HepG2 (cell line): Measurements from ENCODE around the gene DCLK1. TPM values are rescaled to one million over a fixed set of nuclear protein-coding genes. Genes with fewer than 3 reads are reported as not detected.

Experiments used
- ATAC-seq: fragments of 200-7000 bp; cut with Tn5 transposase; 3 replicates; pipeline ENCODE4 v1.9.1; 2020; ENCODE audit warnings: mild to moderate bottlenecking, moderate library complexity
- BruUV-seq: library from RNA; stranded (reverse); fragments of 400-500 nt; replicated peaks from 2 replicates; lab custom pipeline; 2021; lab: Mats Ljungman, UMichigan
- CTCF ChIA-PET: fragments of 300-600 bp; formaldehyde crosslinking; extraction: SDS; loops from one replicate; lab custom pipeline; 2021; ENCODE audit warnings: low total read pairs, inconsistent platforms, low intra/inter-chr PET ratio; lab: Yijun Ruan, JAX
- POLR2A ChIA-PET: fragments of 350-600 bp; sonication (Branson Sonifier 250); formaldehyde crosslinking; loops from one replicate; lab custom pipeline; 2020; ENCODE audit warnings: antibody characterized with exemption, inconsistent platforms; lab: Yijun Ruan, JAX
- DNase-seq: peaks from one replicate; pipeline ENCODE4 v3.0.0-alpha.2; 2015; ENCODE audit warnings: low spot score
- FAIRE-seq: peaks from 3 replicates; lab custom pipeline; 2011; peaks lifted over from hg19 to GRCh38; lab: Jason Lieb, UNC
- H2AFZ ChIP-seq: one replicate; pipeline ENCODE4 v1.6.1; 2011; ENCODE audit warnings: low read length, inconsistent platforms
- H3K27ac ChIP-seq: fragments of 300-600 bp; 3 replicates; pipeline ENCODE4 v1.8.0; 2011; ENCODE audit warnings: mixed run types, mild to moderate bottlenecking, mixed read lengths, low read length, inconsistent platforms; ENCODE audit not compliant: insufficient read depth; ENCODE audit errors: extremely low read length
- H3K27me3 ChIP-seq, 2 experiments: fragments of 200-600 bp in 1 of 2; 2 replicates in 1 of 2; 3 replicates in 1 of 2; pipeline versions ENCODE4 v1.6.0 to v1.8.0; 2011; ENCODE audit warnings: low read length in 2 of 2, mild to moderate bottlenecking in 2 of 2, moderate library complexity in 2 of 2, inconsistent platforms in 1 of 2; ENCODE audit not compliant: insufficient read depth in 2 of 2, control insufficient read depth in 1 of 2
- H3K36me3 ChIP-seq, 2 experiments: fragments of 200-600 bp in 1 of 2; replicated peaks in 1 of 2; 2 replicates in 1 of 2; 3 replicates in 1 of 2; pipeline versions ENCODE4 v1.5.1 to v1.8.0; 2011; ENCODE audit warnings: low read length in 2 of 2, inconsistent platforms in 1 of 2; ENCODE audit not compliant: insufficient read depth in 2 of 2, control insufficient read depth in 1 of 2
- H3K4me1 ChIP-seq: 2 replicates; pipeline ENCODE4 v1.5.1; 2012; ENCODE audit warnings: low read length, inconsistent platforms; ENCODE audit not compliant: insufficient read depth
- H3K4me2 ChIP-seq: 2 replicates; pipeline ENCODE4 v1.6.0; 2011; ENCODE audit warnings: low read depth, low read length, inconsistent platforms
- H3K4me3 ChIP-seq, 3 experiments: fragments of 200-600 bp in 1 of 3; sonication (generic), shearing (Covaris generic) in 1 of 3; replicated peaks in 1 of 3; 2 replicates each; pipeline ENCODE4 v1.5.1; 2011 to 2016; ENCODE audit warnings: low read length in 3 of 3, inconsistent platforms in 2 of 3, low read depth in 2 of 3, mild to moderate bottlenecking in 2 of 3, control low read depth in 1 of 3, mixed read lengths in 1 of 3; ENCODE audit not compliant: insufficient read depth in 1 of 3
- H3K79me2 ChIP-seq: one replicate; pipeline ENCODE4 v1.6.1; 2011; ENCODE audit warnings: low read length, inconsistent platforms; ENCODE audit not compliant: insufficient read depth
- H3K9ac ChIP-seq: 2 replicates; pipeline ENCODE4 v1.6.0; 2011; ENCODE audit warnings: mild to moderate bottlenecking, low read depth, low read length, inconsistent platforms; ENCODE audit not compliant: insufficient read depth
- H3K9me3 ChIP-seq: 2 replicates; pipeline ENCODE4 v1.5.1; 2012; ENCODE audit warnings: mild to moderate bottlenecking, low read length
- H4K20me1 ChIP-seq: 2 replicates; pipeline ENCODE4 v1.6.0; 2011; ENCODE audit warnings: inconsistent platforms, mild to moderate bottlenecking, low read length, moderate library complexity; ENCODE audit not compliant: insufficient read depth
- ATF1 ChIP-seq: IDR thresholded peaks from 2 replicates; pipeline ENCODE4 v1.6.1; 2016; ENCODE audit warnings: mild to moderate bottlenecking, control low read depth
- CREB1 ChIP-seq, 2 experiments: fragments of 450-650 bp in 1 of 2; IDR thresholded peaks; 2 replicates each; pipeline ENCODE4 v1.6.1; 2016 to 2017; ENCODE audit warnings: control low read depth in 1 of 2, mild to moderate bottlenecking in 1 of 2, missing compliant biosample characterization in 1 of 2, missing genetic modification characterization in 1 of 2
- GLI4 ChIP-seq: sonication (generic); formaldehyde crosslinking; IDR thresholded peaks from 2 replicates; pipeline ENCODE4 v1.5.1; 2020; ENCODE audit warnings: missing genetic modification reagents, mild to moderate bottlenecking, moderate library complexity, borderline replicate concordance
- PHB2 ChIP-seq: fragments of 450-650 bp; IDR thresholded peaks from 2 replicates; pipeline ENCODE4 v1.6.1; 2018; ENCODE audit not compliant: partially characterized antibody
- RCOR2 ChIP-seq: IDR thresholded peaks from 2 replicates; pipeline ENCODE4 v1.6.1; 2016; ENCODE audit warnings: missing biosample characterization, missing genetic modification reagents
- ZFAT ChIP-seq: sonication (generic); formaldehyde crosslinking; conservative IDR thresholded peaks from 2 replicates; pipeline ENCODE4 v1.8.1; 2023; ENCODE audit warnings: missing genetic modification reagents, inconsistent platforms
- ZFP36 ChIP-seq: fragments of 150-350 bp; IDR thresholded peaks from 2 replicates; pipeline ENCODE4 v1.6.1; 2018; ENCODE audit warnings: borderline replicate concordance, low read length, low read depth; ENCODE audit not compliant: partially characterized antibody
- ZNF101 ChIP-seq: sonication (generic); formaldehyde crosslinking; IDR thresholded peaks from 2 replicates; pipeline ENCODE4 v1.4.0; 2020; ENCODE audit warnings: mild to moderate bottlenecking, low read depth, missing genetic modification reagents, borderline replicate concordance
- ZNF570 ChIP-seq: sonication (generic); formaldehyde crosslinking; IDR thresholded peaks from 2 replicates; pipeline ENCODE4 v1.4.0; 2020; ENCODE audit warnings: mild to moderate bottlenecking, missing genetic modification reagents, borderline replicate concordance
- ZNF598 ChIP-seq: sonication (generic); formaldehyde crosslinking; IDR thresholded peaks from 2 replicates; pipeline ENCODE4 v1.5.1; 2020; ENCODE audit warnings: mild to moderate bottlenecking, missing genetic modification reagents, borderline replicate concordance
- ZNF761 ChIP-seq: sonication (generic); formaldehyde crosslinking; conservative IDR thresholded peaks from 2 replicates; pipeline ENCODE4 v1.4.0; 2020; ENCODE audit warnings: mild to moderate bottlenecking, missing genetic modification reagents
- ZNF782 ChIP-seq: sonication (generic); formaldehyde crosslinking; IDR thresholded peaks from 2 replicates; pipeline ENCODE4 v1.4.0; 2020; ENCODE audit warnings: missing genetic modification reagents, mild to moderate bottlenecking, borderline replicate concordance
- WGBS: methylation state at CpG from one replicate; pipeline ENCODE4 v1.1.6; 2017; ENCODE audit warnings: low lambda C conversion rate; 5-methylcytosine and 5-hydroxymethylcytosine counted together
- in situ Hi-C: cut with HindIII; loops from 2 replicates; pipeline ENCODE4 v1.10.0; 2017; ENCODE audit warnings: low pct_unique_long_range_greater_than_20kb; ENCODE audit not compliant: extremely low pct_ligation_motif_present
- intact Hi-C: fragments of 100-400 bp; cut with micrococcal nuclease; formaldehyde crosslinking; loops from one replicate; pipeline ENCODE4 v1.10.0; 2022; ENCODE audit not compliant: unreplicated experiment
- polyA plus RNA-seq, 8 experiments: library from polyadenylated mRNA; depleted of rRNA in 3 of 8; stranded (reverse) in 7 of 8; unstranded in 1 of 8; fragments of >200 nt; fragmentation: Illumina TruSeq in 4 of 8; extraction: Trizol in 4 of 8; gene quantifications; 2 replicates each; pipeline versions ENCODE4 v1.2.1 to v1.2.3, GENCODE V29; 2011 to 2016; ENCODE audit warnings: low read depth in 4 of 8, missing spikeins in 1 of 8, mixed read lengths in 1 of 8; ENCODE audit not compliant: insufficient read depth in 1 of 8
- total RNA-seq, 5 experiments: library from RNA; depleted of rRNA; stranded (reverse); fragments of >200 nt; fragmentation: Illumina TruSeq; extraction: Trizol; gene quantifications; 2 replicates each; pipeline ENCODE4 v1.2.3, GENCODE V29; 2016; ENCODE audit warnings: low read depth in 1 of 5
- TF ChIP-seq, protein P1 (sequence below): sonication (generic); formaldehyde crosslinking; IDR thresholded peaks from 2 replicates; pipeline ENCODE4 v1.5.0; 2020; ENCODE audit warnings: missing genetic modification reagents, mild to moderate bottlenecking, borderline replicate concordance
- TF ChIP-seq, protein P2 (sequence below): sonication (generic); formaldehyde crosslinking; IDR thresholded peaks from 2 replicates; pipeline ENCODE4 v1.4.0; 2020; ENCODE audit warnings: missing genetic modification reagents, borderline replicate concordance

DCLK1 gene
- total and polyA plus RNA-seq, 2 of the 13 experiments (the other 11 are each of a cell fraction or from before 2014, with no cell fraction given), result not detected

DNA sequence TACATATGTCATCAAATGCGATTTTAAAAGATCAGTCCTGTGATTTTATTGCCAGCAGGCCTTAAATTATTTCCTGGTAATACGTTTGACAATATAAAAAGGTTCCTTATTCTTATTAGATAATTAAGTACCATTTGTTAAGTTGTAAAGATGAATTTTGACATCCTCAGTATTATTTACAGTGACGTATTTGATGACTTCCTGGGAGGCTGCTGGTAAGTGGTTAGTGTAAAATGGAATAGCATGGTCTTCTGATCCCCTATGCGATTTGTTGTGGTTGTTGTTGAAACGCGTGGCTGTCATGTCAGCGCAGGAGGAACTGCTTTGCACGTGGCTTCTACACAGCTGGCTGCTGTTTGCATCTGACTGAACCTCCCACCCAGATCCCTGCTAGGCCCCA lies 99.7 kb downstream of the DCLK1 start:
- in situ Hi-C loops (no loop called here), intact Hi-C loops (no loop called here)
- CTCF ChIA-PET, result no interaction called here

DNA sequence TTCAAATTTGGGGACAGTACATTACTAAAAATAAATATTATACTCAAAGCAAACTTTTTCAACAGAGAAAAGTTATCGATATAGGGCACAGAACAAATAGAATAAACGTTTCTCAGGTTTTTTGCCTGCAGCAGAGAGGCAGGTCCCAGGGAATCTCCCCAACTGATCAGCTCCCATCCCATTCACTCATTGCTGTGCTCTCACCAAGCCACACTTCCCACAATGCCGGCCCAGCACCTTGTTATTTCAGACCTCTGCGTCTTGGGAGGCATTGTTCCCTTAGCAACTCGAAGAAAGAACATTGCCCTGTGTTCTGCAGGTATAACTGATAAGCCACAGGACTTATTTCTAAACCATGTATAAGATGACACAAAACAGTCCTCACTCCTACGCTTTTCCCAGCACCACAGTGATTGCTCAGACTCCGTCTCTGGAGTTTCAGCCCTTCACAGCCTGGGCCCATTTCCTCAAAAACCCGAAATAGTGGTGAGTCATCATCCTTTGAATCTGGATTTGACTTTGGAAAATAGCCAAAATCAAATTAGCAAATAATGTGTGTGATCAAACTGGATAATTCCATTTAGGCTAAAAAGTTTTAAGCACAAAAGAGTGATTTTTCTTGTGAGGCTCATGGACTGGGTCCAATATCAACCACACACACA lies 100.4 kb downstream of the DCLK1 start:
- no peak for FAIRE-seq
- H4K20me1 ChIP-seq, result no peaks in the 10 kb centered on the region
- H3K27me3 ChIP-seq, result peaks cover 0 to 8% of the 10 kb centered on the region in 2 experiments; a peak in 1 of 5 replicates
- H3K9ac ChIP-seq, result no peak overlapping the region
- TF ChIP-seq PHB2 (no peak), RCOR2 (no peak), ZNF598 (CRISPR knock-in tag) (no peak), ZNF570 (no peak), GLI4 (no peak), ATF1 (no peak), ZNF761 (CRISPR knock-in tag) (no peak), ZFP36 (no peak), ZNF782 (CRISPR knock-in tag) (no peak), ZFAT (CRISPR knock-in tag) (no peak)
- TF ChIP-seq, protein P1, sequence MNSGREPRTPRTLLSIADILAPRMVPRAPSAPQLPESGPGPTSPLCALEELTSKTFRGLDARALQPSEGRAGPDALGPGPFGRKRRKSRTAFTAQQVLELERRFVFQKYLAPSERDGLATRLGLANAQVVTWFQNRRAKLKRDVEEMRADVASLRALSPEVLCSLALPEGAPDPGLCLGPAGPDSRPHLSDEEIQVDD (CRISPR knock-in tag), result no peak
- TF ChIP-seq, protein P2, sequence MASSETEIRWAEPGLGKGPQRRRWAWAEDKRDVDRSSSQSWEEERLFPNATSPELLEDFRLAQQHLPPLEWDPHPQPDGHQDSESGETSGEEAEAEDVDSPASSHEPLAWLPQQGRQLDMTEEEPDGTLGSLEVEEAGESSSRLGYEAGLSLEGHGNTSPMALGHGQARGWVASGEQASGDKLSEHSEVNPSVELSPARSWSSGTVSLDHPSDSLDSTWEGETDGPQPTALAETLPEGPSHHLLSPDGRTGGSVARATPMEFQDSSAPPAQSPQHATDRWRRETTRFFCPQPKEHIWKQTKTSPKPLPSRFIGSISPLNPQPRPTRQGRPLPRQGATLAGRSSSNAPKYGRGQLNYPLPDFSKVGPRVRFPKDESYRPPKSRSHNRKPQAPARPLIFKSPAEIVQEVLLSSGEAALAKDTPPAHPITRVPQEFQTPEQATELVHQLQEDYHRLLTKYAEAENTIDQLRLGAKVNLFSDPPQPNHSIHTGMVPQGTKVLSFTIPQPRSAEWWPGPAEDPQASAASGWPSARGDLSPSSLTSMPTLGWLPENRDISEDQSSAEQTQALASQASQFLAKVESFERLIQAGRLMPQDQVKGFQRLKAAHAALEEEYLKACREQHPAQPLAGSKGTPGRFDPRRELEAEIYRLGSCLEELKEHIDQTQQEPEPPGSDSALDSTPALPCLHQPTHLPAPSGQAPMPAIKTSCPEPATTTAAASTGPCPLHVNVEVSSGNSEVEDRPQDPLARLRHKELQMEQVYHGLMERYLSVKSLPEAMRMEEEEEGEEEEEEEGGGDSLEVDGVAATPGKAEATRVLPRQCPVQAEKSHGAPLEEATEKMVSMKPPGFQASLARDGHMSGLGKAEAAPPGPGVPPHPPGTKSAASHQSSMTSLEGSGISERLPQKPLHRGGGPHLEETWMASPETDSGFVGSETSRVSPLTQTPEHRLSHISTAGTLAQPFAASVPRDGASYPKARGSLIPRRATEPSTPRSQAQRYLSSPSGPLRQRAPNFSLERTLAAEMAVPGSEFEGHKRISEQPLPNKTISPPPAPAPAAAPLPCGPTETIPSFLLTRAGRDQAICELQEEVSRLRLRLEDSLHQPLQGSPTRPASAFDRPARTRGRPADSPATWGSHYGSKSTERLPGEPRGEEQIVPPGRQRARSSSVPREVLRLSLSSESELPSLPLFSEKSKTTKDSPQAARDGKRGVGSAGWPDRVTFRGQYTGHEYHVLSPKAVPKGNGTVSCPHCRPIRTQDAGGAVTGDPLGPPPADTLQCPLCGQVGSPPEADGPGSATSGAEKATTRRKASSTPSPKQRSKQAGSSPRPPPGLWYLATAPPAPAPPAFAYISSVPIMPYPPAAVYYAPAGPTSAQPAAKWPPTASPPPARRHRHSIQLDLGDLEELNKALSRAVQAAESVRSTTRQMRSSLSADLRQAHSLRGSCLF (CRISPR knock-in tag), result no peak
- TF ChIP-seq, all 625 proteins: peak for 0
- Histone ChIP-seq H3K27ac (no peak overlapping the region), H2AFZ (no peak overlapping the region), H3K4me2 (no peak overlapping the region), H3K36me3 (no peaks in the 10 kb centered on the region), H3K4me3 (no peak overlapping the region), H3K79me2 (no peaks in the 10 kb centered on the region), H3K4me1 (no peaks in the 10 kb centered on the region), H3K9me3 (no peaks in the 10 kb centered on the region)
- WGBS, result 16% methylated on average over 8 of the region's 8 CpGs
- ChIA-PET CTCF (no interaction called here), POLR2A (no interaction called here)
- in situ Hi-C loops, result no loop called here
- BruUV-seq, result no TSS peak
- ATAC-seq (no peak), DNase-seq (no peak)
- intact Hi-C loops, result no loop called here

More for the DNA sequence above, 99.7 kb downstream of the DCLK1 start:
- POLR2A ChIA-PET, result no interaction called here
- Histone ChIP-seq H4K20me1 (no peaks in the 10 kb centered on the region), H2AFZ (no peak overlapping the region), H3K4me2 (no peak overlapping the region), H3K79me2 (no peaks in the 10 kb centered on the region), H3K27me3 (peaks cover 0 to 8% of the 10 kb centered on the region in 2 experiments; a peak in 1 of 5 replicates), H3K4me3 (no peak overlapping the region), H3K4me1 (no peaks in the 10 kb centered on the region), H3K36me3 (no peaks in the 10 kb centered on the region), H3K9me3 (no peaks in the 10 kb centered on the region), H3K27ac (no peak overlapping the region), H3K9ac (no peak overlapping the region)
- DNase-seq (no peak), FAIRE-seq (no peak), ATAC-seq (no peak)
- no TSS peak for BruUV-seq
- TF ChIP-seq ZNF101 (no peak), CREB1 (IDR thresholded peaks at IDR 0.05) (peak; percentile 57), CREB1 (CRISPR knock-in tag; IDR thresholded peaks at IDR 0.05) (no peak)
- 34% methylated on average over 8 of the region's 8 CpGs for WGBS
